ENCODE measurements around the gene VAV2. TPM values are rescaled to one million over a fixed set of nuclear protein-coding genes. Genes with fewer than 3 reads are reported as not detected.

The VAV2 gene
- total RNA-seq, 3 donors from 2014 or later = 29.4 to 34.8 (median 34.5) TPM

DNA sequence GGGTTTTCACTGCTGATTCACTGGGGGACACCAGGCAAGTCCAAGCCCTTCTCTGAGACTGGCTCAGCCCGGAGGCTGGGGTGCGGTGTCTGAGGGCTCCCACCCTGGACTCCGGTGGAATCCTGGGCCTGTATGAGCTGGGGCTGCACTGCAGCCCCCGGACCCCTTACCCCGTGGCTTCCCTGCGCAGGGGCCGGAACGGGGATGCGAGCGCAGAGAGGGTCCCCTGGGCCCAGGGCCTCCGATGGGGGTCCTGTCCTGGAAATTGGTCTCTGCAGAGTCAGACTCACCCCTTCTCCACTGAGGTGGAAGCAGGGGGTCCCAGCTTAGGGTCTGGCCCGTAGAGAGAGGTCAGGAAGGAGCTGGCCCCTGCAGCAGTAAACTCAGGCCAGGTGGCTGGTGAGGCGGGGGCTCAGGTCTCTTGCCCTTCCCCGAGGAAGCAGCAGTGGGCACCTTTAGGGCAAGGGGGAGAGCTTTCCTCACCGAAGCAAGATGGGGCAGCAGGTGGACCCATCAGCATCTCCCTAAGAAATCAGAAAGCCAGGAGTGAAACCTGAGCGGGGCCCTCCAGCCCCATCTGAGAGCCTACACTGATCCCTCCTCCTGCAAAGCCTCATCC lies 1.6 kb upstream of the VAV2 start:
- no peak for DNase-seq
- Histone ChIP-seq H3K4me3 (no peak overlapping the region), H3K9me3 (no peaks in the 10 kb centered on the region), H3K4me1 (ENCODE audit: low read depth) (peaks cover 25% of the 10 kb centered on the region), H3K36me3 (ENCODE audit: low read depth) (no peaks in the 10 kb centered on the region)
- intact Hi-C loops (cut with DNase I, micrococcal nuclease) = loop anchor here in 1 of 2 donors (5.0 kb wide), 1 partner anchor 201 kb away; no protein-coding TSS in a partner anchor
- TF ChIP-seq, protein P1, sequence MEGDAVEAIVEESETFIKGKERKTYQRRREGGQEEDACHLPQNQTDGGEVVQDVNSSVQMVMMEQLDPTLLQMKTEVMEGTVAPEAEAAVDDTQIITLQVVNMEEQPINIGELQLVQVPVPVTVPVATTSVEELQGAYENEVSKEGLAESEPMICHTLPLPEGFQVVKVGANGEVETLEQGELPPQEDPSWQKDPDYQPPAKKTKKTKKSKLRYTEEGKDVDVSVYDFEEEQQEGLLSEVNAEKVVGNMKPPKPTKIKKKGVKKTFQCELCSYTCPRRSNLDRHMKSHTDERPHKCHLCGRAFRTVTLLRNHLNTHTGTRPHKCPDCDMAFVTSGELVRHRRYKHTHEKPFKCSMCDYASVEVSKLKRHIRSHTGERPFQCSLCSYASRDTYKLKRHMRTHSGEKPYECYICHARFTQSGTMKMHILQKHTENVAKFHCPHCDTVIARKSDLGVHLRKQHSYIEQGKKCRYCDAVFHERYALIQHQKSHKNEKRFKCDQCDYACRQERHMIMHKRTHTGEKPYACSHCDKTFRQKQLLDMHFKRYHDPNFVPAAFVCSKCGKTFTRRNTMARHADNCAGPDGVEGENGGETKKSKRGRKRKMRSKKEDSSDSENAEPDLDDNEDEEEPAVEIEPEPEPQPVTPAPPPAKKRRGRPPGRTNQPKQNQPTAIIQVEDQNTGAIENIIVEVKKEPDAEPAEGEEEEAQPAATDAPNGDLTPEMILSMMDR (IDR thresholded peaks at IDR 0.05) = no peak
- no peak for ATAC-seq

DNA sequence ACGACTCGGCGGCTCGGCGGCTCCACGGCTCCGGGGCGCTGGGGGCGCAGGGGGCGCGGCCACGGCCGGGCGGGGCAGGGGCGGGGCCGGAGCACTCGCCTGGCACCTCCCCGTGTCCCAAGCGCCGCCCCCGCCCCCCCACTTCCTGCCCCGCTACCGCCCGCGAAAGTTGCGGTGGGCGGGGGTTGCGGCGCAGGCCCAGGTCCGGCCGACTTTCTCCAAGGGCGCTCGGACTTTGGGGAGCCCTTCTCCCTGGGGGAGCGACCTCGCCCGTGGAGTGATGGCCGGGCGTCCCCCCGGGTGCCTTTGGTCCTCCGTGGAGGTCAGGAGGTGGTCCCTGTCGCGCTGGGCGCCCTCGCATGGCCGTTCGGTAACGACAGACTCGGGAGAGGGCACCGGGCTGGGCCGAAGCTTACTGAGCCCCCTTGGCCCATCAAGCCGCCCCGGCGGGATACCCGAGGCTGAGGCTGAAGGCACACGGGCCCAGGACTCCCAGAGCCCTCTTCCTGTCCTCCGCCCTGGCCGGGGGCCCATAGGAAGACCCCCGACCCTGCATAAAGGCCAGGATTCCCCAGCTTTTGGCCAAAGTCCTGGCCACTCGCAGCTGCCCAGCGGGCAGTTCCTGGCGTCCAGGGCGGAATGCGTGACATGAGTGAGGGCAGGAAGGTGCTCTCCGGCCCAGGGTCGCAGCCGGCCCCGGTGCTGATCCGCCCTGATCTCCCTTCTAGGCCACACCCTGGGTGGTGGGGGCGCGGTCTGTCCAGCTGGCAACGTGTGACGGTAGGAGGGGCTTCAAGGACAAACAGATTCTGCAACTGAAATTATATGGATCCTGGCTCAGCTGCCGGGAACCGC lies 883 bp upstream of the VAV2 start:
- H3K36me3 ChIP-seq (ENCODE audit: low read depth) = no peaks in the 10 kb centered on the region
- peak; percentile 77 for ATAC-seq
- TF ChIP-seq, protein P1 (IDR thresholded peaks at IDR 0.05) = no peak
- H3K4me3 ChIP-seq = peak overlapping the region; percentile 46
- intact Hi-C loops (cut with DNase I, micrococcal nuclease) = loop anchor here in 1 of 2 donors (5.0 kb wide), 1 partner anchor 201 kb away; no protein-coding TSS in a partner anchor
- H3K4me1 ChIP-seq (ENCODE audit: low read depth) = peaks cover 25% of the 10 kb centered on the region
- H3K9me3 ChIP-seq = no peaks in the 10 kb centered on the region
- peak; percentile 93 to 94 (median 93) for DNase-seq

GRCh38 chr9:133991214-133991921 lies 756 bp downstream of the VAV2 start:
- peak; percentile 32 for ATAC-seq
- Histone ChIP-seq H3K4me1 (ENCODE audit: low read depth) (peaks cover 25% of the 10 kb centered on the region), H3K4me3 (peak overlapping the region; percentile 46), H3K36me3 (ENCODE audit: low read depth) (no peaks in the 10 kb centered on the region), H3K9me3 (no peaks in the 10 kb centered on the region)
- DNase-seq = peak in 2 of 3 donors; percentile 31 to 66
- TF ChIP-seq, protein P1 (IDR thresholded peaks at IDR 0.05) = no peak
- intact Hi-C loops (cut with DNase I, micrococcal nuclease) = loop anchor here in 1 of 2 donors (5.0 kb wide), 1 partner anchor 199 kb away; no protein-coding TSS in a partner anchor

GRCh38 chr9:133990366-133991213 lies 1.5 kb downstream of the VAV2 start:
- TF ChIP-seq, protein P1 (IDR thresholded peaks at IDR 0.05) = no peak
- peak overlapping the region; percentile 46 for H3K4me3 ChIP-seq
- H3K36me3 ChIP-seq (ENCODE audit: low read depth) = no peaks in the 10 kb centered on the region
- intact Hi-C loops (cut with DNase I, micrococcal nuclease) = loop anchor here in 1 of 2 donors (5.0 kb wide), 1 partner anchor 198 kb away; no protein-coding TSS in a partner anchor
- ATAC-seq (peak; percentile 42), DNase-seq (peak in 2 of 3 donors; percentile 49 to 70)
- H3K4me1 ChIP-seq (ENCODE audit: low read depth) = peaks cover 25% of the 10 kb centered on the region
- H3K9me3 ChIP-seq = no peaks in the 10 kb centered on the region
